Measurements from ENCODE around the gene GAA. TPM values are rescaled to one million over a fixed set of nuclear protein-coding genes. Genes with fewer than 3 reads are reported as not detected.
A peak's percentile ranks its signal among the peaks of the same experiment; 100 is the strongest.

Gene GAA
- total RNA-seq, 2 donors from 2014 or later: 15.0 to 33.0 TPM

DNA sequence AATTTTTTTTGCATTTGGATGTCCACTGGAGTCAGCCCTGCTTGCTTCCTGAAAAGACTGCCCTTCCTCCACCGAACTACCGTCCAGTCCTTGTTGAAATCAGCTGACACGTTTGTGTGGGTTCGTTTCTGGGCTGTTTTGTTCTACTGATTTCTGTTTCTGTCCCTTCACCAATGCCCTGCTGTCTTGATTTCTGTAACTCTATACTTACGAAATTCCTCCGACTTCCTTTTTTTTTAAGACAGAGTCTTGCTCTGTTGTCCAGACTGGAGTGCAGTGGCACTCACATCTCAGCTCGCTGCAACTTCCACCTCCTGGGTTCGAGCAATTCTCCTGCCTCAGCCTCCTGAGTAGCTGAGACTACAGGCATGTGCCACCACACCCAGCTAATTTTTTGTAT is 8.4 kb upstream of the GAA start:
- Mint-ChIP-seq H3K4me3 (no peak overlapping the region), H3K36me3 (ENCODE audit: low read depth) (no peaks in the 10 kb centered on the region), H3K9me3 (no peaks in the 10 kb centered on the region), H3K27ac (no peak overlapping the region), H3K27me3 (peaks cover 4% of the 10 kb centered on the region), H3K4me1 (no peaks in the 10 kb centered on the region)
- ATAC-seq (replicated peaks): no peak

- Mint-ChIP-seq H3K9me3 (no peaks in the 10 kb centered on the region), H3K27ac (no peak overlapping the region), H3K4me3 (no peak overlapping the region), H3K4me1 (peaks cover 3% of the 10 kb centered on the region), H3K36me3 (ENCODE audit: low read depth) (no peaks in the 10 kb centered on the region), H3K27me3 (no peaks in the 10 kb centered on the region)
- no peak for ATAC-seq (replicated peaks)
These were observed 6.1 kb upstream of the GAA start for GRCh38 chr17:80095038-80095843.

DNA sequence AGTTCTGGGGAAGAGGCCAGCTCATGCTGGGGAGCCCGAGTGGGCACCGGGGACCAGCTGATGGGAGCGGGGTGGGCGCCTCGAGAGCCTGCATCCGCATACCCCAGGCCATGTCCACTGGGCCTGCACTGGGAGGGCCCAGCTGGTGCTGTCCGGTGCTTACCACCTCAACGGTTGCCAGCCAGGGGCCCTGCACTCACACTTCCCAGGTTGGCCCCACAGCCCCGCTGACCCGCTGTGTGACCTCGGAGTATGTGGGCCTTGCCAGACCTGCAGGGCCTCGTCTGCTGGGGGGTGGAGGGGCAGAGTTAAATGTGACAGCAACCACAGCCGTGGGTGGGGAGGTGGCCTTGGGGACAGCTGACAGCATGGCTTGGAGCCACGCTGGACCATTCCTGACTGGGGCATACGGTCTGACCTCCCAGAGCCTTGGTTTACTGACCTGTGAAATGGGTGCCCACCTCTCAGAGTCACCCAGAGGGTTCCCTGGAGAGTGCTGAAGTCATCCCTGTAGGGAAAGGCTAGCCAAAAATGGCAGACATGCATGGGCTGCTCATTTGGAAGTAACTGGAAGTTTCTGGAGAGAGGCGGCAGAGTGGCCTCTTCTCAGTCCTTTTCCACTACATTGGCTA is 5.4 kb upstream of the GAA start:
- H3K27me3 Mint-ChIP-seq: no peaks in the 10 kb centered on the region
- H3K27ac Mint-ChIP-seq: no peak overlapping the region
- no peaks in the 10 kb centered on the region for H3K9me3 Mint-ChIP-seq
- H3K36me3 Mint-ChIP-seq (ENCODE audit: low read depth): no peaks in the 10 kb centered on the region
- ATAC-seq (replicated peaks): no peak
- H3K4me3 Mint-ChIP-seq: no peak overlapping the region
- peaks cover 9% of the 10 kb centered on the region for H3K4me1 Mint-ChIP-seq

DNA sequence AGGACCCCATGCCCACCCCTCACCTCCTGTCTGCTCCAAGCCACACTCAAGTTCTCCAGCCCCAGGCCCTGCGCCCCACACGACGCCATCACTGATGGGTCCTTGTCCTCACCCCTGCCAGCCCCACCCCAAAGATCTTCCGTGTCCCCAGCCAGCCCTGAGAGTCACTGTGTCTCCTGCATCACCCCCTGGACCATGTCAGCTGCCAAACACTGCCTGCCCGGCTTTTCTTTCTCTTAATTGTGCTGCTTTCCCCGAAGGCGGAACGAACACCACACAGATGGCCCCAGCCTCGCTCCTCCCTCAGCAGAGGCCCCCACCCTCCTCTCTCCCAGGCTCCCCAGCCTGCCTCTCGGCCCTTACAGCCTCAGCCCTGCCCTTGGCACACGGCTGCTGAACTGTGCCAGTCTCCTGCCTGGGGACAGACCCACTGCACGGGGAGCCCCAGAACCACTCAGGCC is 4.8 kb upstream of the GAA start:
- Mint-ChIP-seq H3K4me3 (no peak overlapping the region), H3K4me1 (peaks cover 10% of the 10 kb centered on the region), H3K36me3 (ENCODE audit: low read depth) (no peaks in the 10 kb centered on the region), H3K27ac (no peak overlapping the region), H3K27me3 (no peaks in the 10 kb centered on the region), H3K9me3 (no peaks in the 10 kb centered on the region)
- no peak for ATAC-seq (replicated peaks)

DNA sequence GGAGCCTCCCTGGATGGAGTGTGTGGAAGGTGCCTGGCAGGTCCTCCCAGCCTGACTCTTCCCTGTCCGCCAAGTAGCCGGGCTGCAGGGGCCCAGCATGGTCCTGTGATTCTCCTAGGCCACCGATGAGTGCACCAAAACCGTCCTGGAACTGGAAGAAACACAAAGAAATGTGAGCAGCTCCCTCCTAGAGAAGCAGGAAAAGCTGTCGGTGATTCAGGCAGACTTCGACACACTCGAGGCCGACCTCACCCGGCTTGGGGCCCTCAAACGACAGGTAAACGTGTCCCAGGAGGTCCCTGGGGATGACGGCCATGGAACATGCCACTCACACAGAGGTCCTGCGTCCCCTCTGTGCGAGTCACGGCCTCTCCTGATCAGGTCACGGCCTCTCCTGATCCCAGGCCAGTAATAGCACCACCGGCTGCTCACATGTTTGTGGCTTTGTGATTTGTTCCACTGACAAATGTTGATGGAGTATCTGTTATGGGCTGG is 4.2 kb upstream of the GAA start:
- Mint-ChIP-seq H3K27ac (no peak overlapping the region), H3K4me3 (no peak overlapping the region), H3K9me3 (no peaks in the 10 kb centered on the region), H3K4me1 (peaks cover 10% of the 10 kb centered on the region), H3K36me3 (ENCODE audit: low read depth) (no peaks in the 10 kb centered on the region), H3K27me3 (no peaks in the 10 kb centered on the region)
- no peak for ATAC-seq (replicated peaks)

DNA sequence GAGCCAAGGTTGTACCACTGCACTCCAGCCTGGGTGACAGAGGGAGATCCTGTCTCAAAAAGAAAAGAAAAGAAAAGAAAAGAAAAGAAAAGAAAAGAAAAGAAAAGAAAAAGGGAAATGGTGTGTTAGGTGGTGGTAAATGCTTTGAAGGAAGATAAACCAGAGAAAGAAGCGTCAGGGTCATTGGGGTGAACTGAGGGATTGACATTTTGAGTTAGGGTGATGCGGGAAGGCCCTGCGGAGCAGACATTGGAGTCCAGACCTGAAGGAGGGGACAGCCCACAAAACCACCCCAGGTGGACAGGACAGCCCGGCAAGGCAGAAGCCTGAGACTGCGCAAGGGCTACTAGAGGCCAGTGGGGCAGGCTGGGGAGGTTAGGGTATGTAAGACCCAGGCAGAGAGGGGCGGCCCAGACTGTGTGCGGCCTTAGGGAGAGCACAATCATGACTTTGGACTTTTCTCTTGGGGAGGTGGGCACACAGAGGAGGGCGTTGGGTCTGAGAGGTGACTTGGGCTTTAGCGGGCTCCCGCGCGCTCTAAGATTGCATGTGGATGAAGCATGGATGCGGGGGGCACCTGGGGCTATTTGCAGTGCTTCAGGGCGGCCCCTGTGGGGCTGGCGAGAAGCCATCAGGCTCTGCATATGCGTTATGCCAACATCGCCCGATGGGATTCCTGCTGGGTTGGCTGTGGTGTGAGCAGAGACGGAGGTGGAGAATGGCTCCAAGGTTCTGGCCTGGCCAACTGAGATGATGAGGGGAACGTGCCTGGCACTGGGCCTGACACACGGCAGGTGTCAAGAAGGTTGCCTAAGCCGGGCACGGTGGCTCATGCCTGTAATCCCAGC is 3.3 kb upstream of the GAA start:
- Mint-ChIP-seq H3K9me3 (no peaks in the 10 kb centered on the region), H3K36me3 (ENCODE audit: low read depth) (no peaks in the 10 kb centered on the region), H3K4me3 (no peak overlapping the region), H3K4me1 (peaks cover 15% of the 10 kb centered on the region), H3K27me3 (no peaks in the 10 kb centered on the region), H3K27ac (no peak overlapping the region)
- no peak for ATAC-seq (replicated peaks)

DNA sequence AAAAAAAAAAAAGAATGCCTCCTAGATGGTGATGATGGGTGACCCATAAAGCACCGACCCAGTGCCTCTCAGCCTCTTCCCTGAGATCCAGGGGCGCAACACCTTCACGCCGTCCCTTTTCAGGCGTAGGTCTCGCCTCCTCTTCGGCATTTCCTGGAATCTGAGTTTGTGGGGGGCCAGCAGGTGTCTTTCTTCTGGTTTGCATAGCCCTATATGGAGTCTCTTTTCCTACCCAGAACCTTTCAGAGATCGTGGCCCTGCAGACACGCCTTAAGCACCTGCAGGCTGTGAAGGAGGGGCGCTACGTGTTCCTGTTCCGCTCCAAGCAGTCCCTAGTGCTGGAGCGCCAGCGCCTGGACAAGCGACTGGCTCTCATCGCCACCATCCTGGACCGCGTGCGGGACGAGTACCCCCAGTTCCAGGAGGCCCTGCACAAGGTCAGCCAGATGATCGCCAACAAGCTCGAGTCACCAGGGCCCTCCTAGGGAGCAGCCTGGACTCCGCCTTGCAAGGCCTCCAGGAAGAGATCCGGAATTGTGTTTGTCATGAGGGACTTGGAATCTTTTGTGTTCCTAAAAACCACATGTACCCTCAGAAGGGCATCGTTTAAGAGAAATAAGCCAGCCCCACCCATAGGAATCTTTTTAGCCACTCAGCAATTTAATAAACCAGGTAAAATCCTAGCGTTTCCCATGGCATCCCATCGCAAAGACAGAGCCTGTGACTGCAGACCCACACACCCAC is 1.9 kb upstream of the GAA start:
- no peak overlapping the region for H3K27ac Mint-ChIP-seq
- no peak for ATAC-seq (replicated peaks)
- H3K36me3 Mint-ChIP-seq (ENCODE audit: low read depth): no peaks in the 10 kb centered on the region
- no peaks in the 10 kb centered on the region for H3K9me3 Mint-ChIP-seq
- H3K4me3 Mint-ChIP-seq: peak overlapping the region; percentile 81
- peaks cover 19% of the 10 kb centered on the region for H3K4me1 Mint-ChIP-seq
- no peaks in the 10 kb centered on the region for H3K27me3 Mint-ChIP-seq

DNA sequence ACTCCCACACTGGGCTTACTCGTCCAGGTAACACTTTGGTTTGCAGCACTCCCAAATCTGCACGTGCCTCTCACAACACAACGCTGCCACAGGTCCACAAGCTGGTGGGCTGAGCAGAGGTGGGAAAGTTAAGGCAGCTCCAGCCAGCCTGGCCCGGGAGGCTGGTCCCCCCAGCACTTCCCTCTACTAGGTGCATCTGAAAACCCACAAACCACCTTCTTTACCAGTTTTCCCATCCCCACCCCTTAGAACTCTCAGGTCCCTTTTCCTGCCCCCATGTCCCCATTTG is 1.4 kb upstream of the GAA start:
- H3K9me3 Mint-ChIP-seq: no peaks in the 10 kb centered on the region
- H3K36me3 Mint-ChIP-seq (ENCODE audit: low read depth): no peaks in the 10 kb centered on the region
- peak overlapping the region; percentile 80 for H3K27ac Mint-ChIP-seq
- peak overlapping the region; percentile 81 for H3K4me3 Mint-ChIP-seq
- H3K4me1 Mint-ChIP-seq: peaks cover 19% of the 10 kb centered on the region
- no peaks in the 10 kb centered on the region for H3K27me3 Mint-ChIP-seq
- ATAC-seq (replicated peaks): no peak

- H3K27ac Mint-ChIP-seq: peak overlapping the region; percentile 92
- no peaks in the 10 kb centered on the region for H3K9me3 Mint-ChIP-seq
- peaks cover 19% of the 10 kb centered on the region for H3K4me1 Mint-ChIP-seq
- peak overlapping the region; percentile 94 for H3K4me3 Mint-ChIP-seq
- no peaks in the 10 kb centered on the region for H3K36me3 Mint-ChIP-seq (ENCODE audit: low read depth)
- H3K27me3 Mint-ChIP-seq: no peaks in the 10 kb centered on the region
- ATAC-seq (replicated peaks): peak; percentile 30
These were observed 724 bp downstream of the GAA start for GRCh38 chr17:80101946-80102663.

GRCh38 chr17:80102664-80103448 is 1.5 kb downstream of the GAA start:
- no peaks in the 10 kb centered on the region for H3K27me3 Mint-ChIP-seq
- H3K4me3 Mint-ChIP-seq: peak overlapping the region; percentile 94
- no peaks in the 10 kb centered on the region for H3K36me3 Mint-ChIP-seq (ENCODE audit: low read depth)
- H3K27ac Mint-ChIP-seq: no peak overlapping the region
- peaks cover 19% of the 10 kb centered on the region for H3K4me1 Mint-ChIP-seq
- H3K9me3 Mint-ChIP-seq: no peaks in the 10 kb centered on the region
- ATAC-seq (replicated peaks): no peak

DNA sequence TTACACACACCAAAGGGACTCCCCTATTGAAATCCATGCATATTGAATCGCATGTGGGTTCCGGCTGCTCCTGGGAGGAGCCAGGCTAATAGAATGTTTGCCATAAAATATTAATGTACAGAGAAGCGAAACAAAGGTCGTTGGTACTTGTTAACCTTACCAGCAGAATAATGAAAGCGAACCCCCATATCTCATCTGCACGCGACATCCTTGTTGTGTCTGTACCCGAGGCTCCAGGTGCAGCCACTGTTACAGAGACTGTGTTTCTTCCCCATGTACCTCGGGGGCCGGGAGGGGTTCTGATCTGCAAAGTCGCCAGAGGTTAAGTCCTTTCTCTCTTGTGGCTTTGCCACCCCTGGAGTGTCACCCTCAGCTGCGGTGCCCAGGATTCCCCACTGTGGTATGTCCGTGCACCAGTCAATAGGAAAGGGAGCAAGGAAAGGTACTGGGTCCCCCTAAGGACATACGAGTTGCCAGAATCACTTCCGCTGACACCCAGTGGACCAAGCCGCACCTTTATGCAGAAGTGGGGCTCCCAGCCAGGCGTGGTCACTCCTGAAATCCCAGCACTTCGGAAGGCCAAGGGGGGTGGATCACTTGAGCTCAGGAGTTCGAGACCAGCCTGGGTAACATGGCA is 2.2 kb downstream of the GAA start:
- Mint-ChIP-seq H3K4me3 (peak overlapping the region; percentile 94), H3K9me3 (no peaks in the 10 kb centered on the region)

GRCh38 chr17:80104321-80104955 is 3.1 kb downstream of the GAA start:
- H3K27ac Mint-ChIP-seq: no peak overlapping the region
- no peak for ATAC-seq (replicated peaks)
- no peak overlapping the region for H3K4me3 Mint-ChIP-seq
- H3K4me1 Mint-ChIP-seq: peaks cover 19% of the 10 kb centered on the region
- H3K9me3 Mint-ChIP-seq: no peaks in the 10 kb centered on the region
- H3K27me3 Mint-ChIP-seq: no peaks in the 10 kb centered on the region
- no peaks in the 10 kb centered on the region for H3K36me3 Mint-ChIP-seq (ENCODE audit: low read depth)

More for the DNA sequence above, 2.2 kb downstream of the GAA start:
- ATAC-seq (replicated peaks): no peak
- H3K27me3 Mint-ChIP-seq: no peaks in the 10 kb centered on the region
- no peak overlapping the region for H3K27ac Mint-ChIP-seq
- H3K36me3 Mint-ChIP-seq (ENCODE audit: low read depth): no peaks in the 10 kb centered on the region
- peaks cover 19% of the 10 kb centered on the region for H3K4me1 Mint-ChIP-seq
